Stimulated activated CD4-positive, alpha-beta T cell treated with anti-CD3 and anti-CD28 coated beads, Interleukin-1b, Interleukin-23, amount 100 ng/mL, for 4 hours (primary cell): ENCODE data around the gene PSRC1.

ENCODE experiments used
- DNase-seq, 2 donors: peaks; one replicate each; pipeline ENCODE4 v3.0.0-alpha.2; 2020; ENCODE audit warnings: low read depth in 2 of 2

Gene PSRC1

DNA sequence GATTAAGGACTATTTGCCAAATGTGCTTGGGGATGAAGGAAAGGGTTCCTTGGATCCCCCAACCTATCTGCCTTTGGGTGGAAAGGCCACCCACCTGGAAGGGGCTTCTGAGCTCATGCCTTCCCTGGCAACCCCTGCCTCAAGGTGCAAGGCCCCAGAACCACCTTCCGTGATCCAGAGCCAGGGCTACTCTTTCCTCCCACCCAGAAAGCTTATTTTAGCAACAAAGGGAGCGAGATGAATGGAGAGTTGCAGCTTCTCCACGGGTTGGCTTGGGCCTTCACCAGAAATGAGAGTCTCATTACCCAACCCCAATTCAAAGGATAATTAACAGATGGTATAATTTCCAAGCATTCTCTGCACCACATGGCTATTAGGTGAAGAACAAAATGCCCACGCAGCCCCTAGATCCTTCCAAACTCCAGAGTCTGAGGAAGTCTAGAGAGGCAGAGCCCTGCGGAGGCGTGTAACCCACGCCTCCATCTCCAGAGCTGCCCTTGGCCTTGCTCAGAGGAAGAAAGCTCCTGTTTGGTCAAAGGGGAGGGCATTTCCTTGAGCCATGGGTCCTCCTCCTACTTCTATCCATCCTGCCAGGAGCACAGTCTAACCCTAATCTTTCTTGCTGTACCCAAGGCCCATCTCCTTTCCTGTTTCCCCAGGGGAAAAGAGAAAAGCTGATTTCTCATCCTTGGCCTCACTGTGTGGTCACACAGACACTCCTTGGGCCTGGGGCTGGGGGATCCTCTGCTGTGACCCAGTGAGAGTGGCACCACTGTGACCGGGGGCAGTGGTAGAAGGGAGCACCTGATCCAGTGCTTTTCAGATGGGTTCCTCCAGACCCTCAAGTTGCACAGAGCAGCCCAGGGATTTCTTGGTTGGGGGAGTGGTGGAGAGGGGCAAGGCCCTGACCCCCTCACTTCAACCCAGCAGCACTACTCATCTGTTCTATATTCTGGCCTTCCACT lies 35.3 kb downstream of the PSRC1 start:
- DNase-seq = no peak

DNA sequence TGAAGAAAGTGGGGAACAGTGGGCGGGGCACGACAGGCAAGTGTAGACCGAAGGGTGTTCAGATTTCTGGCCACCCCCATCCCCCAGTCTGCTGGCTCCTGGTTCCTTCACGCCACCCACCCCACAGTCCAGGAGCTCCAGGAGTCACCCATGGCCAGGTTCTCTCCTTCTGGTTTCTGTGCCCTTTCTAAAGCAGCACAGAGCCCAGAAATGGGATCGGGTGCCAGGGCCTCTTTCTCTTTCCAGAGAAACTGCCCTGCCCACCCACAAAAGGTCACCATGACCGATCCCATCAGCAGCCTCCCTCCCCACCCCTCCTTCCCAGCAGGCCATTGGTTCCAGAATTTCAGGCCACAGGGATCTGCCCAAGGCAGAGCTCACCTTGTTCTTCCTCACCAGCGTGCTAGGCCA lies 36.8 kb downstream of the PSRC1 start:
- no peak for DNase-seq

DNA sequence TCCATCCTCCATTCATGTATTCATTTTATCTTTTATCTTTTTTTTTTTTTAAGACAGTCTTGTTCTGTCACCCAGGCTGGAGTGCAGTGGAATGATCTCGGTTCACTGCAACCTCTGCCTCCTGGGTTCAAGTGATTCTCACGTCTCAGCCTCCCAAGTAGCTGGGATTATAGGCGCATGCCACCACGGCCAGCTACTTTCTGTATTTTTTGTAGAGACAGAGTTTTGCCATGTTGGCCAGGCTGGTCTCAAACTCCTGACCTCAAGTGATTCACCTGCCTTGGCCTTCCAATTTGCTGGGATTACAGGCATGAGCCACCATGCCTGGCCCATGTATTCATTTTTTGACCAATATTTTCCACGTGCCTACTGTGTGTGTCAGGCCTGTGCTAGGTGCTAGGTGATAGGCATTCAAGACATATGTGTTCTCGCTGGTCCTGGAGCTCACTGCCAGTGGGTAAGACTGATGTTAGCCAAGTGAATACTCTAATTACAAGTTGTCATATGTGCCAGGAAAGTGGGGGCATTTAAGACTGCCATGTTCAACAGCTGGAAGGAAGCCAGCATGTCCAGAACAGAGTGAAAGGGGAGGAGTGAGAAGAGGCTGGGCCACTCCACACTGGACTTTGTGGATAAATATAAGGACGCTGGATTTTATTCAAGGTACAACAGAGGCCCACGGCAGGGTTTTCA lies 38.9 kb downstream of the PSRC1 start:
- DNase-seq = no peak

DNA sequence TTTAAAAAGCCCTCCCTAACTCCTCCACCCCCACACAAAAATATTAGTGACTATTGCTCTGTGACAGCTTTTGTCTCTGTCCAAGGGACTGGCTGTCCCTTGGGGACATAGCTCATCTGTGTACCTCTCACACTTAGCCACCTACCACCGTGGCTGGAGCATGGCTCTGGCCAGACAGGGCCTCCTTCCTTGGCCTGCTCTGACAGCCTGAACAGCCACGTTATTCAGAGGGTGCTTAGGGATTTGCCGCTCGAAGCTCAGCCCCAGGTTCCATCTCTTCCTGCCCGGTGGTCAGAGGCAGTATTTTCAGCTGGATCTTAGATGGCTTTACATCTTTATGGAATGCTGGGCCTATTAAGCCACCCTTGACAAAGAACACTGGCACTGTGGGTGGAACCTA lies 39.7 kb downstream of the PSRC1 start:
- no peak for DNase-seq

DNA sequence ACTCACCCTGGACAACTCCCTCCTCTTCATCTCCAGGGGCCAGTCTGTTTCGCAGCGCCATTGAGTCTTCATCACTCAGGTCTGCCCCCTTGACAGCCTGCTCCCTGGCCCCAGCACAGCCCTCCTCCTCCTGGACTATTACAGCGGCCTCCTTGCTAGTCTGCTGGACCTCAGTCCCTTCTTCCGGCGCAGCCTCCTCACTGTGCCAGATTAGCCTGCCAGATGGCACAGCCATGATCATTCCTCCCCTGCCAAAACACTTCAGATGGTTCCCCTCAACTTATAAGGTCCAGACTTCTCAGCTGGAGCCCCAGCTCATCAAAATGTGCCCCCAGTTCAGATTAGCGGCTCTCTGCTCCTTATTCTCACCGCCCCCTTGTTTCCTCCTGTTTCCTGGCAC lies 40.6 kb downstream of the PSRC1 start:
- DNase-seq = no peak

DNA sequence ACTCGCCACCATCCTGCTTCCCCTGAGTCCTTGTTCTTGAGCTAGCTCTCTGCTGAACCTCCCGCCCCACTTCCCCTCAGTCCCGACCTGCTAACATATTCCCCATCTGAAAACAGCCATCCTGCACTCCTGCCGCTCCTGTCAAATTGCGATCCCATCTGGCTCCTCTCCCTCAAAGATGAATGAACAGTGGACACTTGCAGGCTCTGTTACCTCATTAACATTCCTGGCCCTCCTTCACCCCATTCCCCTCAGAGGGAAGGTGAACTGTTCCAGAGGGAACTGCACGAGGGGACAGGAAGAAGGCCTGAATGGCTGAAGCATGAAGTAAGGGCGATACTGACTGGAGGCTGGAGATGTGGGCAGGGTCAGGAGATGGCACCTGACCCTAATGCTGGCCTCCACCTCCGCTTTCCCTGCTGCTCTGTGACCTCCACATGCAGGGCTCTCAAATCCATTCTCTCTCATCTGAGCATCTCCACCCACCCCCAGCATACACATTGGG lies 41.1 kb downstream of the PSRC1 start:
- no peak for DNase-seq

DNA sequence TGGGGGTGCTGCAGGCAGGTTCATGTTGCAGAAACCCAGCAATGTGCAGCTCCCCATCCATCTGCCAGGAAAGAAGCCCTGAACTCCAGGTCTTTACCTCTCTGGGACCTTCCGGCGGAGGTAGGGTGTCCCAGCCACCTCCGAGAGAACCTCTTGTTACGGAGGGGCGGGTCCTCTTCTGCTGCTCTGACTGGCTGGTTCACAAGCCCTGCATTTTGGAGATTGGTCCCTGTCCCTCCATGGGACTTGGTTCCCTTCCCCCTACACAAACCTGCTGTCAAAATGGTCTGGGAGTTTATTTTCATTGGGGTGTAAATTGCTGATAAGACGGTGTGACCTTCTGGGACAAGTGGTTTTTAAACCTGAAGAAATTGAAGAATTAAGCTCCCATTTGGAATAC lies 41.6 kb downstream of the PSRC1 start:
- no peak for DNase-seq

DNA sequence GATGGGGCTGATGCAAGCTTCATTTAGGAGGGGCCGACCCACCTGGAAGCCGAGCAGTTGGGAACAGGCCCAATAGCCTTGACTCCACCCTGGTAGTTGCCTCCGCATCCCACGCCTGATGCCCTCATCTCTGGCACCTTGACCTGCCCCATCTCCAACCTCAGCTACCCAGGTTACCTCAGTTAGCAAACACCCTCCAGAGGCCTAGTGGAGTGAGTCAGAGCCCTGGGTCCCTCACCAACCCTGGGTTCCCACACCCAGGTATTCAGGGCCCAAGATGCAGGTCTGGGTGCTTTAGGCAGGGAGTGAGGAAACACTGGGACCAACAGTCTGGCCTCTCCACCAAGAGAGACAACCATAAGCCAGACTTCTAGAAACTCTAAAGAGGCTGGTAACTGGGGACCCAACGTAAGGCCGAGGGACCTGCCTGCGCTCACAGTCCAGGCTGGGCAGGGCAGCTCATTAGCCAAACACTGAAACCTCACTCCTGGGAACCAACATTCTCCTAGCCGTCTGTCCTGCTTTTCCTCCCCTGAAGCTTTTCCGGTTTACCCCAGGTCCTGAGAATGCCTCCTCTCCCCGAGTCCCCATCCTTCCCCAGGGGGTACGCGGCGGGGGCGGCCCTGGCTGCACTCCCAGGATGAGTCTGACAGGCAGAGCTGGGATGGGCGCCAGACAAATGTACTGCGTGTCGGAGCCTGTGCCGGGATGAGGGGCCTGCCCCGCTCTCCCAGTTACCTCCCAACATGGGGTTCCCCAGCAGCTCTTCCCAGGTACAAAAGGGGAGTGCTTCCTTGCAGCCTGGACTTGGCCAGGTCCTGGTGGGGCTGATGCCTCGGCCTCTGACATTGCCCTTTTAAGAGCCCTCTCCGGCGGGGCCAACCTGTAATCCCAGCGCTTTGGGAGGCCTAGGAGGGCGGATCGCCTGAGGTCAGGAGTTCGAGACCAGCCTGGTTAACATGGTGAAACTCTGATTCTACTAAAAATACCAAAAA lies 42.5 kb downstream of the PSRC1 start:
- peak in 1 of 2 donors; percentile 21 for DNase-seq

DNA sequence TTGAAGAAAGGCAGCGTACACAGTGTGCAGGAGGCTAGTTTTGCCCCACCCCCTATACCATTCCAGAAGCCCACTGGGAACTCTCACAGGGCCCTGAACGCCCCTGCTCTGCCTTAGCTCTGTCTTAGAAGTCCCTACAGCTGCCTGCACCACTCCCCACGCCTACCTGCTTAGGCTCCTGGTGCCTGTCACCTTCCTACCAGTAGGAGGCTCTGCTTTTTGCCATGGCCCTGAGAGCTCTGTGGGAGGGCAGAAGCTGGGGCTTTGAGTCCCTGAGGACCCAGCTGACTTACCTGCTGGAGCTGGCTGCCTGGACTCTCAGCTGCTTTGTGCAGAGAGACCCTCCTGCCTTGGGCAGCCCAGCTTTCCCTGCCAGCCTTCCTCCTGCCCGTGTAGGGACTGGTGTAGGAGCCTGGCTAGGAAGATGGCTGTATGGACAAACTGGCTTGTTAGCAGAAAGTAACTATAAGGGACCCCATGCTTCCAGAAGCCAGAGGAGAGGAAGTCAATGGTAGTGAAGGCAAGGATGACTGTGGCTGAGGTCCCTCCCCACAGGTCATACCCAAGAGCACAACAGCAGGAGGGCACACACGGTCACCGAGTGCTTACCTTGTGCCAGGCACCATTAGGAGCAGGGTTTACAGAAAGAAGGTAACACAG lies 43.4 kb downstream of the PSRC1 start:
- no peak for DNase-seq

DNA sequence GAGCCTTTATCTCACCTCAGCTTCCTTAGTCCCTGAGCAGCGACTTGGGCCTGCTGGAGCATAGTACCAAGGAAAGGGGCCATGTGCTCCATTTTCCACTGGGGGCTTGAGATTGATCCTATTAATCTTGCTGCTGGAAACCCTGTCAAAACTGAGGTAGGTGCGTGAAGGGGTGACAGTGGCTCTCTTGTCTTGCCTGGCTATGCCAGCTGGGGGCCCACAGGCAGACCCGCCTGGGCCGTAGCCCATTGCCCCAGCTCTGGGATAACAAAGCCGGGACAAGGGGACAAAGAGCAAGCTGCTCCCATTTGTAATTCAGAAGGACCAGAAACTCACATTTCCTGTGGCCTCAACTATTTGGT lies 43.9 kb downstream of the PSRC1 start:
- no peak for DNase-seq

DNA sequence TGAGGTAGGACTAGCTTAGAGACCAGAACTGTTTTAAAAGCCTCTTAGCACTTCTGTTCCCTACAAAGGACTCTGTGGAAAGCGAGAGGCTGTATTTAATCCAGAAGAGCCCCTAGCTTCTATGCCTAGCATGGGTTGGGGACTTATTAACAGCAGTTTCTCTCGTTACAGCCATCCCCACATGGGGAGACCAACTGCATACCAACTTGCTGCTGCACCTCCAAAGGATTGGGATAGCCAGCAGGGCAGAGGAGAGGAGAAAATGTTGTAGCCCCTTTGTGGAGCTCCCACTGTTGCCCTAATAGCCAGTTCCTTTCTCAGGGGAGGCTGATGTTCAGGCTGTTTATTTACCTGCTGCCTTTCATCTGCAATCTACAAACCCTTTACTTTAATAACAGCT lies 44.6 kb downstream of the PSRC1 start:
- DNase-seq = no peak

DNA sequence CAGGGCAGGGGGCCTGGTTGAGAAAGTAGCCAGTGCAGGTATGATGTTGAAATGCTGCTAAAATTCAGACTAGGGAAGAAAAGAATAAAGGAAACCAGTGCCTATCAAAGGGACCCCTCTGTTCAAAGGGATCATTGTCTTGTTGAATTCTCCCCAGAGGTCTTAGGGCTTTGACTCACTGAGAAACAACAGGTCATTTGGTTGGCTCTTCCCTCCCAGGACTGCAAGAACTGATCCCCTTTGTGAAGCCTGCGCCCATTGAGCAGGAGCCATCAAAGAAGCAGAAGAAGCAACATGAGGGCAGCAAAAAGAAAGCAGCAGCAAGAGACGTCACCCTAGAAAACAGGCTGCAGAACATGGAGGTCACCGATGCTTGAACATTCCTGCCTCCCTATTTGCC lies 45.4 kb downstream of the PSRC1 start:
- no peak for DNase-seq

DNA sequence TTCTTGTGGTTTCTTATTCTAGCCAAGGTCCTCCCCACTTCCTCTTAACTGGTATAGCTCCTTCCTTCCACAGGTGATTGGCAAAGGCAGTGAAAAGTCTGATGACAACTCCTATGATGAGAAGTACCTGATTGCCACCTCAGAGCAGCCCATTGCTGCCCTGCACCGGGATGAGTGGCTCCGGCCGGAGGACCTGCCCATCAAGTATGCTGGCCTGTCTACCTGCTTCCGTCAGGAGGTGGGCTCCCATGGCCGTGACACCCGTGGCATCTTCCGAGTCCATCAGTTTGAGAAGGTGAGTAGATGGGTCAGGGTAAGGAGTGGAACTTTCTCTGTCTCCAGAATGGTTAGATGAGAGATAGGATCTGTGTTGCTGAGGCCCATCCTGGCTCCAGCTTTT lies 47.8 kb downstream of the PSRC1 start:
- DNase-seq = no peak

DNA sequence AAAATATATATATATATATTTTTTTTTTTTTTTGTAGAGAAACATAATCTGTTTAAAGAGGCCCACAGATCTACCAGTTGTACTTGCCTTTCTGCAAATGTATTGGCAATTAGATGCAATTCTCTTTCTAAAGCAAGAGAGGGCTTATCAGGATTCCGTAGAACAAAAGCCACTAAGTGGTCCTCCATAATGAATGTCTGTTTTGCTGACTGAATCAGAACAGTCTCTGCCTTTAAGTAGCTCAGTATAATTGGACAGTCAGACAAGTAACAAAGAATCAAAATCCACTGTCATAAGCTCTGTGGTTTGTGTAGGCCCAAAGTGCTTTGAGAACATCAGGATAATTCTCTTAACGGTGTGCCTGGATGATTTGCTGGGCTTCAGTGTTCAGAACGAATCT lies 51.9 kb downstream of the PSRC1 start:
- DNase-seq = no peak
